GM21576 (cell line): Measurements from ENCODE around the gene SLC39A3.

Experiments
- ATAC-seq: cut with Tn5 transposase; IDR thresholded peaks from one replicate; pipeline ENCODE4 v1.9.1; 2021; ENCODE audit warnings: mild to moderate bottlenecking, moderate library complexity; ENCODE audit not compliant: unreplicated experiment

SLC39A3 gene

DNA sequence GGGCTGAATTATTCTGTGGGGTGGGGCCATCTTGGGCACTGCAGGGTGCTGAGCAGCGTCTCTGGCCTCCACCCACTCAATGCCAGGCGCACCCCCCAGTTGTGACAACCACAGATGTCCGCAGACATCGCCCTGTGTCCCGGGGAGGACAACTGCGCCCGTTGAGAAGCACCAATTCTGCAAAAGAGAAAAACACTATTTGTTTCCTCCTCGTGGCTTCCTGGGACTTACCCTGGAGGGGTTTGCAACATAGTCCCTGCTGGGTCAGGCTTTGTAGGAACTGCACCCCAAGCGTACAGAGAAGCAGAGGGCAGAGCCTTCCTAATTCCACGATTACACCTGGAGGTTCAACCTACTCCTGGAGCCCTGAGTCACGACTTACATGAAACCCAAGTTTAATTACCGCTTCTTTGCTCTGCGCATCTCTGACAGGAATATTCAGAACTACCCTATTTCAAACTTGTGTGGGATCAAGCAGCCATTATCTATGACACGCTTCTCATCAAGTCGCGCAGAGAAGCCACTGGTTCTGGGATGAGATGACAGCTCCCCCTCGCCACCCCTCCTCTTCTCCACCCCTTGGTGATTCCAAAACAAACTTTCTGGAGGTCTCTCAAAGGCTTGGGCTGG lies 11.1 kb upstream of the SLC39A3 start:
- ATAC-seq, result no peak

DNA sequence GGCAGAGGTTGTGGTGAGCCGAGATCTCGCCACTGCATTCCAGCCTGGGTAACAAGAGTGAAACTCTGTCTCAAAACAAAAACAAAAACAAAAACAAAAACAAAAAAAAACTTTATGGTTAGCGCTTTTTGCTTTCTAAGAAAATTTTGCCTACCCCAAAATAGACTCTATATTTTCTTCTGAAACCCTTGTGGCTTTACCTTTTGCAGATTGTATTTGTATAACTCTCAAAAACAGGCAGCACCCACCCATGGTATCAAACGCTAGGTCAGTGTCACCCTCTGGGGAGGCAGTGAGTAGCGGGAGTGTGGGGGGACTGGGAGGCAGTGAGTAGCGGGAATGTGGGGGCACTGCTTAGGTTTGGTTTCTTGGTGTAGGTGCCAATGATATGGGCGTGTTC lies 7.5 kb upstream of the SLC39A3 start:
- no peak for ATAC-seq

DNA sequence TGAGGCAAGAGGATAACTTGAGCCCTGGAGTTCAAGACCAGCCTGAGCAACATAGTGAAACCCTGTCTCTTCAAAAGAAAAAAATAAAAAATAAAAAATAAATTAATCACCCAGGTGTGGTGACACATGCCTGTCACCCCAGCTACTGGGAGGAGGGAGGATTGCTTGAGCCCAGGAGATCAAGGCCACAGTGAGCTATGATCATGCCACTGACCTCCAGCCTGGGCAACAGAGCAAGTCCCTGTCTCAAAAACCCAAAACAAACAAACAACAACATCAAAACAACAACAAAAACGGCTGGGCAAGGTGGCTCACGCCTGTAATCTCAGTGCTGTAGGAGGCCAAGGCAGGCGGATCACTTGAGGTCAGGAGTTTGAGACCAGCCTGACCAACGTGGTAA lies 4.3 kb upstream of the SLC39A3 start:
- no peak for ATAC-seq

DNA sequence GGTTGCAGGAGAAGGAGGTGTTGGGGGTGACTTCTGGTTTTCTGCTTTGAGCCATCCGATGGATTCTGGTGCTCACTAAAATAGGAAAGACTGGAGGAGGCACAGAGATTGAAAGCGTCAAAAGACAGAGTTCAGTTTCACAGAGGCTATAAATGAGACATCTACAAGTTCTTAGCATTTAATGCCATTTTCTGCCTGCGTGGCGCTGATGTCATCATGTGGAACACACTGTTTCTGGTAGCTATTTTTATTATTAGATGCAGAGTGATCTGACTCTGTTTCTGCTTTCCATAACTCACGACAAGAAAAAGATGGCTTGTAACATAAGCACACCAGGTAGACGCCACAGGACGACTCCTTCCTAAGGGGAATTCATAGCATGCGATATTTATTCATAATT lies 3.3 kb upstream of the SLC39A3 start:
- ATAC-seq, result no peak

DNA sequence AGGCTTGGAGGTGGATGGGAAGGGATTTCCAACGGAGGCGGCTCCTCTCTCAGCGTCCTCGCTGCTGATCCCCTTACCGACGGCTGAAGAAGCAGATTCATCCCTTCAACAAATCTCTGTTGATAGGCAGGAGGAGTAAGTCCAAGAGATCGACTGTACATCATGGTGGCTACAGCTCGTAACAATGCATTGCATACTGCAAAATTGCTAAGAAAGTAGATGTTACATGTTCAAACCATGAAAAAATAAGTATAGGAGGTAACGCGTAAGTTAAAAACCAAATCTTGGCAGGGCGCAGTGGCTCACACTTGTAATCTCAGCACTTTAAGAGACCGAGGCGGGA lies 468 bp upstream of the SLC39A3 start:
- no peak for ATAC-seq

DNA sequence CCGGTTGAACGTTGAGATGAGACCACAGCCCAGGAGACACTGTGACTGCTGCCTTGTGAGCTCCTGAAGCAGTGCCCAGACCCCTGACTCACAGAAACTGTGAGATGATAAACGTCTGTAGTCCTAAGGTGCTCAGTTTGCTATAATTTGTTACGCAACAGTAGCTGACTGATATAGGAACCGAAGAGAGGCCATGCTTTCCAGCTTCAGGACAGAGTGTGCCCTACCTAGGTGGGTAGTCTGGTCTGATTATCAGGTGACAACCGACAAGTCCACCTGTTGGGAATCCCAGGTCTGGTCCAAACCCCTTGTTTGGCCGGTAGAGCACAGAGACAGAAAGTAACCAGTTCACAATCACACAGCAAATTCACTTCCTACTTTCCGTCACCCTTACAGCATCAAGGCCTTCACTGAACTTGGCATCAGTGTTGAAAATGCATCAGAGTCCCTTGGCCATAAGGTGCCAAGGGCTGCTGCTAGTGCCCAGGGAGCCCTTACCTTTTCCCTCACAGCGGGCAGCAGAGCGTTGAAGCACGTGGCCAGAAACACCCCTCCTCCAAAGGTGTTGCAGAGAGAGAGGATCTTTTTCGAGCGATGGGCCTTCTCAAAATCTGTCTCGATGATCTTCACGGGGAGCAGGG lies 3.1 kb downstream of the SLC39A3 start:
- ATAC-seq, result no peak

DNA sequence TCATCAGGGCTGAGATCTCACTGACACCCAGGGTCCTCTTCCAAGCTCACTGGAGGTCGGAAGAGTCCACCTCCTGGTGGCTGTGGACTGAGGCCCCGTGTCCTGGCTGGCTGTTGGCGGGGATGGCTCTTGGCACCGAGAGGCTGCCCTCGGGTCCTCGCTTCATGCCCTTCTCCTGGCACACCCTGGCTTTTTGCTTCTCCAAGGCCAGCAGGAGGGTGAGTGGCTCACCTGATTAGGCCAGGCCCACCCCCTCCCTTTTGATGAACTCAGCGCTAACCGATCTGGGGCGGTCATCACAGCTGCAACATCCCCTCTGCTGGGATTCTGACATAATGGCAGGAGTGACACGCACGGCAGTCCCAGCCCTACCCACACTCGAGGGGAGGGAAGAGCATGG lies 4.4 kb downstream of the SLC39A3 start:
- ATAC-seq, result no peak

DNA sequence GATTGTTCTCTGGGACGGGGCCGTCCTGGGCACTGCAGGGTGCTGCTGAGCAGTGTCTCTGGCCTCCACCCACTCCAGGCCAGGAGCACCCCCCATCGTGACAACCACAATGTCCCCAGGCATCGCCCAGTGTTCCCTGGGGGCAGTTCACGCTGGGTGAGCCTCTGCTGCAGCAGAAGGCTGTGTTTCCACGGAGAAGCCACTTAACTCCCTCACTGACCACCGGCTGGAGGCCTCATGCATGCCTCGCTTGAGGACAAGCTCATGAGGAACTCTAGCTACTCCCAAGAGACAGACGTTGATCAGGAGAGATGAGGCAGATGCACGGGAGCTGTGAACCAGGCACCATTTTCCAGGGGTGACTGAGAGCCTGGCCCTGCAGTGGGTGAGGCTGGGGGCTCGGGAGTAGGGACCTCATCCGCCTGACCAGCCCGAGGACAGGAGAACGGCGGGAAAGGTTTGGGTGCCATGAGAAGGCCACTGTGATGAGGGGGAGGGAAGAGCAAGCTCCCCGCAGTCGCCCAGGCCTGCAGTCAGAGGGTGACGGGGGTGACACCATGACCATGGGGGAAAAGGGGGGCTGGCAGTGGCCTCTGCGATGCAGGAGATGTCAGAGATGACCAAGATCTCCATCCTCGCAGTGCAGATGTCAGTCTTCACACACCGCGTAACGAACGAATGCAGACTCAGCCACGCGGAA lies 5.1 kb downstream of the SLC39A3 start:
- ATAC-seq, result no peak

DNA sequence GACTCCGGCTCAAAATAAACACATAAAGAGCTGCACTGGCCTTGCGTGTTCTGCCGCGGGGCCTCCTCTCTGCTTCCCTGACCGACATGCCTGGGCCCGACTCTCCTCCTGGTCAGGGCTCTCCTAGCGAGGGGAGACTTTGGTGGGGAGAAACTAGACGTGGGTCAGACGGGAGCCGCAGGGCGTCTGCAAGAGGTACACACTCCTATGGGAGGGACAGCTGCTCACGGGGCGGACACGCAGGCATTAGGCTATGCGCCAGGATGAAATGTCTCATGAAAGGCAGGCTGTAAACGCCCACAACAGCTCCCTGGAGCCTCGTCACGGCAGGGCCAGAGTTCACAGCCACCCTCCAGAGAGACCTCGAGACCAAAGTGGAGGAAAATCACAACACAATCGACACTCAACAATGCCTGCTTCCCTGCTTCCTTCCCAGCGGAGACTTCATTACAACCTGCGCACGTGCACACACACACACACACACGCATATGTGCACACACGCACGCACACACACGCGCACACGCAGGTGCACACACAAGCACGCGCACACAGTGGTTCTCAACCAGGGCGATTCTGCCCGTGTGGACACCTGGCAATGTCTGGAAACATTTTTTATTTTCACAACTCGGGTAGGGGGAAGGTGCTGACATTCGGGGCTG lies 5.8 kb downstream of the SLC39A3 start:
- no peak for ATAC-seq

DNA sequence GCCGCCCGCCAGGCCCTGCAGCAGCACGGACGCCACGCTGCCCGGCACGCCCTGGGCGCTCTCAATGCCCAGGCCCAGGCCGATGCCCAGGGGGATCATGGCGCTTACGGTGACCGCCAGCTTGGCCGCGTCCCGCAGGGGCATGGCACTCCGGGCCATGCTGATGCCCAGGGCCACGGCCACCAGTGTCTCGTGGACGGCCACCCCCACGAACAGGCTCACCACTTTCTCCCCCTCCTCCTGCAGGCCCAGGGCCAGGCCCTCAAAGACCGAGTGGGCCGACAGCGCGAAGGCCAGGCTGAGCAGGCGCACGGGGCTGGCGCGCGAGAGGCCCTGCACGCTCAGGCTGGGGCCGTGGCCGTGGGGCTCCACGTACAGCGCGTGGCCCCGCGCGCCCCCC lies 6.9 kb downstream of the SLC39A3 start:
- no peak for ATAC-seq

DNA sequence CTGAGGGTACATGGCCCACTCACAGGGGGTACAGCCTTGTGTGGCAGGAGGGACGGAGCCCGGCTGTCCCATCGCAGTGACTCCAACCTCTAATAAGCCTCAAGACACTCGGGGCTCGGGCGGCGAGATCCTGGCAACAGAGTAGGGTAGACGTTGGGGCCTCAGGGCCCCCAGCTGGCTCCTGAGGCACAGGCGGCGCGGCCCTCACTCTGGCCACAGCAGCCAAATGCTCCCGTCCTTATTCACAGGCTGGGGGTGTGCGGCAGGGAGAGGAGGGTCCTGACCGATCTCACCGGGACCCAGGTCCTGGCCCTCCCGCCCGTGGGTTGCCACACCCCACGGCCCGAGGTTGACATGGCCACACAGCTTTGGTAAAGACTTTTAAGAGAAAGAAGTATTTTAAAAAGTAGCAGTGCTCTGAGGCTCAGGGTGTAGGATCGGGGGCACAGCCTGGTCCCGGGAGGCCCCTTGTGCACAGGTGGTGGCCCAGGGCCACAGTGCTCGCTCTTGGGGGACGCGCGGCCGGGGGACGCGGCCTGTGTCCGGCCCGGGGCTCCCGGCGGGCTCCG lies 7.6 kb downstream of the SLC39A3 start:
- ATAC-seq, result no peak

DNA sequence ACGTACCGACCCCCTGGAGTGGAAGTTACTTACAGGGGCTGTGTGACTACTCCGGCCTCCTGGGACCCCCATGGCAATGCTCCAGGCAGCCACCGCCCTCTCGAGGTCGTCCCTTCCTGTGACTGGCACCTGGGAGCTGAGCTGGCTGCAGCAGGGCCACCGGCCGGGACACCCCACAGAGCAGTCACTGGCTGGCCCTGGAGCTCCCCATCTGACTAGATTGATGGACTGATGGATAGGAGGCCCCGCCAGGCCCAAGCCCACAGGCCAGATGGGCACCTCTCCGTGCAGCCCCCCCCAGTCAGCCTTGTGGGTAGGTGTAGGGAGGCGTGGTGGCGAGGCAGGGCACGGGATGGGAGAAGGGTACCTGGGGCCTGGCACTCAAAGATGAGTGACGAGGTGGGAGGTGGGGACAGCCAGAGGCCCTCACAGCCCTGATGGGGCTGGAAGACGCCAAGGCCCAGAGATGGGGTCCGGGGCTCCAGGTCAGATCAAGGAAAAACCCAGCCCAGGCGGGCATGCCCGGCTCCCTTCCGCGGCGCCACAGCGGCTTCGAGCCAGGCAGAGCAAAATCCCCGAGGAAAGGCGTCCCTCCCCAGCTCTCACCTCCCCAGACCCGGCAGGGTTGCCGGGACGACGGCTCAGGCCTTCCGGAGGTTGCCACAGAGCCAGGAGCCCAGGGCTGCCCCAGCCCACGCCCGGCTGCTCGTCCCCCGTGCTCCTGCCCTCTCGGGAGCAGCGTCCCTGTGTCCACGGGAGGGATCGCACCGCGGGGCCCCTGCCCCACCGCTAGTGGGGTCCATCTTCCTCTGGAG lies 8.4 kb downstream of the SLC39A3 start:
- no peak for ATAC-seq

DNA sequence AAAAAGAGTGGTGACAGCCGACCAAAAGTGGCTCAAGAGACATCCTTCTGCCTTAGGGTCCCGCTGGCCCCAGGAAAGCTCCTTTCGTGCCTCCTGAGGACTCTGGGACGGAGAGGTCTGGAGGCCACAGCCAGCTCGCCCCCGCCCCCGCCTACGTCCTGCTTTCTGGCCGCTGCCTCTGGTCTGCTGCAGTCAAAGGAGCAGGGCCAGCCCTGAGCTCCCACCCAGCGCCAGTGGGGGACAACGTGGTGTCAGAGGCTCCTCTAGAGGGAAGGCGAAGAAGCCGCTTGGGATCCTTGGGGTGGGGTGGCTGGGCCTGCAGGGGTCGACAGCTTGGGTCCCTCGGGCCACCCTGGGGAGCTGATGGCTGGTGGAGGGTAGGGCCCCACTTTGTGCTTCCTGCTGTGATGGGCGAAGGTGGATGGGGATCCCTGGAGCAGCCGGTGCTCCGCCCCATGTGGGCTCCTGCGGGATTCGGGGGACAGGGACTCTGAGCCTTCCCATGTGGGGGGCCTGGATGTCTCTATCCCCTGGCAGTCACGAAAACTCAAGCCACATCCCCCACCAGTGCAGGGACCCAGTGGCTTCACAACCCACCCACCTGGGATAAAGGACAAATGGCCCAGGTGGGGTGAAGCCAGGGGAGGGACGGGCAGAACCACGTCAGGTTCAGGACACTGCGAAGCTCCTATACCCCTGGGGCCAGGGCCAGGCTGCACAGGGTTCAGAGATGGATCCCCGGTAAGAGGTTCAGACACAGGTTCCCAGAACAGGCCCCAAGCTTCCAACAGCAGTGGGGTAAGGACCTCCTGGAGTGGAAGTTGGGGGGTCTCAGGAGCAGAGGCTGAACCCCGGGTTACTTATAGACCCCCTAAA lies 9.6 kb downstream of the SLC39A3 start:
- no peak for ATAC-seq

DNA sequence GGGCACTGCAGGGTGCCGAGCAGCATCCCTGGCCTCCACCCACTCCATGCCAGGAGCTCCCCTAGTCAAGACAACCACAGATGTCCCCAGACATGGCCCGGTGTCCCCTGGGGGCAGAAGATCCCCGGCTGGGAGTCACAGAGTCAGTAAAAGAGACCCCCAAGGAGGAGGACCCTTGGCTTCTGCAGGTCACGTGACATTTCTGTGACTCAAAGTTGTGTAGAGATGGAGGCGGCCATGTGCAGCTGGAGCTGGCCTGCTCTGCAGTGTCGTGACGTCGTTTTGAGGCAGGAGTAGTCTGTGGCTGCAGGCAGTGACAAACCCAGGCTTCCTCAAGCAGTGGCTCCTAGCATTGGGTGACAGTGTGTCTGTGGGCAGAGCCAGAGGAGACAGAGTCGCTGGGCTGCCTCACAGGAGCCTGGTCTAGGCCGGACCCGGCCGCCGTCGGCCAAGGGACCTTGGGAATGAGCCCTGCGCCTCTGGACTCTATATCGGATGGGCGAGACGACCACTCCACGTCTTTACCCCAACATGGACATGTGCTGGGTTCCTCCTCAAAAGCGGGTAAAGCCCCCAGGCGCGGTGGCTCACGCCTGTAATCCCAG lies 10.9 kb downstream of the SLC39A3 start:
- no peak for ATAC-seq

DNA sequence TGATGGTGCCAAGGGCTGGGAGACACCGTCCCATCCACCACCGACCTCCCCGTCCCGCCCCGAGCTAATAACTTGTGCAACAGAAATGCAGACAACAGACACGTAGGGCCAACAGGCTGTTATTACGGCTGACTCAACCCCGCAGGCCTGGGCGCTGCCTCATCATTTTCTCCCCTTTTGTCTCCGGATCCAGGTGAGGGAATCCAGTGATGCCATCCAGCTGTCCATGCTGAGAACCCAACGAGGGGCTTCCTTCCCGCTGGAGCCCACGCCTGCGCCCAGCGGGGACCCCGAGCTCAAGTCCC lies 12.2 kb downstream of the SLC39A3 start:
- ATAC-seq, result no peak

DNA sequence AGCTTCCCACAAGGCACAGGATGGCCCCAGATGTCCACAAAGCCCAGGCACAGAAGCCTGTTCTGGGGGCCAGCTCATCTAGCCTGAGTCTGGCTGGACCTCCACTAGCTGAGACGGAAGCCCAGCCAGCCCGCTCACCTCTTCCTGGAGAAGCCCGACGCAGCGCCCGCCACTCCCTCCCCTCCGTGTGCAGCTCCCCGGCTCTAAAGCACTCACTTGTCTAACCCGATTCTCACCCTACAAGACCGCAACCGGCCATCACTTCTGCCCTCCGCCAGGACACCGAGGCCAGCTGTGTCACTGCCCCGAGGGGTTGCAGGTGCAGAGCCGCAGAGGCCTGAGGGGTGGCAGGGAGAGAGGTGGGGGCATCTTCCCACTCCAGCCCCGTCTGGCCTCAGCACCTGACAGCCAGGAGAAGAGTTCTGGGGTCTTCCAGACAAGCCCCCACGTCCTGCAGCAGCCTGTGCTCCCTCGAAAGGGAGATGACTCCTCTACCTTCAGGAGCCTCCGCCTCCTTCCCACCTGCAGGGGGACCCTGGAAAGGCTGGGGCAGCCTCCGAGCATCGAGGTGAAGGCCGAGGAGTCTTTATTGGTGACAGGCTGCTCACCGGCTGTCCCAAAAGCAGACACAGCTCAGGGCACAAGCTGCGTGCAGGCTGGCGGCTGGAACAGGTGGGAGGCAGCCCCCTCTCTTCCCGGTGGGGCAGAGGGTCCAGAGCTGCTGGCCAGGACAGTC lies 12.7 kb downstream of the SLC39A3 start:
- no peak for ATAC-seq

DNA sequence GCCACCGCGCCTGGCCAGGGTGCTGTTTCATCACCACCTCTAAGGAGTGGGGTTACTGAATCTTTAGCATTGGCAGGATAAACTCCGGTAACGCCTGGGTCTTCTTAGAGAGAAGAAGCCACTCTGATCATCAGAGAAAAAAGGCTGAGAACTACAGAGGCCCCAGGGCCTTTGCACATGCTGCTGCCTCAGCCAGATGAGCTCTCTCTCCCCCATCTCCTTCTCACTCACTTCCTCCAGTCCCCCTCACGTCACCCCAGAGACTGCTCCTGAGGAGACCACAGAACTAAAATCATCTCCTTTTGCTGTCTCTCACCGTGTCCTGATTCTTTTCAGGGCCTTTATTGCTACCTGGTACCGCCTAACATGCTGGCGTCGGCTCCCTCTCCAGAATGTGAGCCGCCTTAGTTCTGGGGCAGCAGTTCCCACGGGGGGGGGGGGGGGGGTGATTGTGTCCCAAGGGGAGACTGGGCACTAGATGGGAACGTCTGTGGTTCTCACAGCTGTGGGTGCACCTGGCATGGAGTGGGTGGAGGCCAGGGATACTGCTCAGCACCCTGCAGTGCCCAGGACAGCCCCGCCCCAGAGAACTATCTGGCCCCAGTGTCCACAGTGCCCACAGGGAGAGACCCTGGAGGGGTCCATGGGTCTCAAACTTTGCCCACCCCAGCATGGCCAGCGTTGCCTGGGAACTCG lies 13.5 kb downstream of the SLC39A3 start:
- no peak for ATAC-seq

DNA sequence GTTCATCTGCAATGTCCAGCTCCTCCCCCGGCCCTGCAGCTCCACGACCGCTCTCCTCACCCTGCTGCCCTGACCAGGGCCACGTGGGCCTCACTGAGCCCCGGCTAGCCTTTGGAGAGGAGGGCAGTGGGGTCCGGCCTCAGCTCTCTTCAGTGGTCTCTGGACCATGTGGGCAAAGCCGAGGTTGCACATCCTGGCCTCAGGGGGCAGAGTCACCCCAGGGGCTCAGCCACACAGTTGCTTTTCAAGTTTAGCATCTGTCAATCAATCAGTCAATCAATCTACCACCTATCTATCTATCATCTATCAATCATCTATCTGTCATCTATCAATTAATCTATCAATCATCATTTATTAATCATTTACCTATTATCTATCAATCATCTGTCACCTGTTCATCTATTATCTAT lies 15.7 kb downstream of the SLC39A3 start:
- ATAC-seq, result no peak
